ENCODE results near the gene RHO.

Gene RHO

DNA sequence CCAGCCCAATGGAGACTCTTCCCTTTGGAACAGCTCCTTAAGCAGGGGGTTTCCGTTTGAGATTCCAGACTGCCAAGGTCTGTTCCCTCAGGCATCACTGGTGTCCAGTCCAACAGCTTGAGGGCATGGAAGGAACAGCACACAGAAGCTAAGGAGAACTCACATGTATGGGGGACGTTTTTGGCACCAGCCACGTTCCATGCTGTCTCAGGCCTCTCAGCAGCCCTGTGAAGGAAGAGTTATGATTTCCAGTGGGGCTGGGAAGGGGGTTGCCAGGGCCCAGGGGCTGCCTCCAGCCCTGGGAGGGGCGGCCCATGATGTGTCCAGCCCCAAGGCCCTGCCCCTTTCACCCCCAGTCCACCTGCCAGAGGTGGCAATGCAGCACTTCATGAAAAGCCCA, 7.5 kb upstream of the RHO start:
- no peak overlapping the region for H3K27ac Mint-ChIP-seq
- no peak overlapping the region for H3K4me3 Mint-ChIP-seq
- H3K27me3 Mint-ChIP-seq (ENCODE audit: low read depth), result no peaks in the 10 kb centered on the region
- H3K9me3 Mint-ChIP-seq, result no peaks in the 10 kb centered on the region
- H3K4me1 Mint-ChIP-seq (ENCODE audit: low read depth), result no peaks in the 10 kb centered on the region
- no peak for DNase-seq (ENCODE audit: low spot score)
- H3K36me3 Mint-ChIP-seq (ENCODE audit: low read depth), result no peaks in the 10 kb centered on the region

DNA sequence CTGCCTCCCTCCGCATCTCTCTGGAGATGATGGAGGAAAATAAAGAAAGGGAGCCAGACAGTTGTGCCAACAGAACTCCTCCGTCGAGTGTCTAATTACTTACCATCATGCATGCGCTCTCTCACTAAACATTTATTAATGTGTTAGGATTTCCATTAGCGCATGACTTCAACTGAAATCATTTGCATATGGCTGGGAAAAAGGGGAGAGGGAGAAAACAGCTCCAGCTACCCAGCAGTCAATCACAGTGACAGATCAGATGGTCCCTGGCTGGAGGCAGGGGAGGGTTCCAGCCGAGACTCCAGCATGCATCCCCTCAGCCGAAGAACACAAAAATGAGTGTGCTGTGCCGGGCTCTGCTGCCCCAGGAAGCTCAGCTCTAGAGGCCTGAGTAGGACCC, 6.8 kb upstream of the RHO start:
- no peaks in the 10 kb centered on the region for H3K4me1 Mint-ChIP-seq (ENCODE audit: low read depth)
- no peak for DNase-seq (ENCODE audit: low spot score)
- H3K4me3 Mint-ChIP-seq, result no peak overlapping the region
- no peaks in the 10 kb centered on the region for H3K9me3 Mint-ChIP-seq
- H3K27me3 Mint-ChIP-seq (ENCODE audit: low read depth), result no peaks in the 10 kb centered on the region
- H3K36me3 Mint-ChIP-seq (ENCODE audit: low read depth), result no peaks in the 10 kb centered on the region
- no peak overlapping the region for H3K27ac Mint-ChIP-seq

DNA sequence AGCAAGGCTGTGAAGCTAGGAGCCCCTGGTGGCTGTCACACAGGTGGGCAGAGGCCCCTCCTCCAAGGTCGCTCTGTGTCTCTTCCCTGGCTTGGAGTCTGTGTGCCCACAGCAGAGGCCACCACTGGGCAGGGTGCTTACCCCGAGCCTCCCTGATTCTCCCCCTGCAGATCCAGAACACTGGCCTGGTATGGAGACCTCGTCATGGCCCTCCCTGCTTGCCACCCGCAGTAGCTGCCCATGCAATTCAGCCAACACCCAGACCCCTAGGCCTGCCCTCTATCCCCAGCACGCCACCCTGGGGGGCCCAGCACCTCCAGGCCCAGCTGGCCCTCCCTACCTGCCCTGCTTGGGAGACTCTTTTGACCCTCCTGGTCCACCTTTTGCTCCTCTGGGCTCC, 5.5 kb upstream of the RHO start:
- DNase-seq (ENCODE audit: low spot score), result no peak
- H3K27ac Mint-ChIP-seq, result no peak overlapping the region
- no peak overlapping the region for H3K4me3 Mint-ChIP-seq
- H3K9me3 Mint-ChIP-seq, result no peaks in the 10 kb centered on the region
- H3K4me1 Mint-ChIP-seq (ENCODE audit: low read depth), result no peaks in the 10 kb centered on the region
- no peaks in the 10 kb centered on the region for H3K36me3 Mint-ChIP-seq (ENCODE audit: low read depth)
- no peaks in the 10 kb centered on the region for H3K27me3 Mint-ChIP-seq (ENCODE audit: low read depth)

DNA sequence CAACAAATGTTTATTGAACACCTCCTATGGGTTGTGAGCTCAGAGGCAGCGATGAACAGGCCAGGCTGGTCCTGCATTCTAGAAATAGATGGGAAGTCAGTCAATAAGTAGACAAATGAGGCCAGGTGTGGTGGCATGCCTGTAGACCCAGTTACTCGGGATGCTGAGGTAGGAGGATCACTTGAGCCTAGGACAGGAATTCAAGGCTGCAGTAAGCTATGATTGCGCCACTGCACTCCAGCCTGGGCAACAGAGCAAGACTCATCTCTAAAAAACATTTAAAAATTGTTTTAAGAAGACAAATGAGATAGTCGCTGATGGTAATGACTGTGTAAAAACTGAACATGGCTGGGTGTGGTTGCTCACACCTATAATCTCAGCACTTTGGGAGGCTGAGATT, 4.4 kb upstream of the RHO start:
- no peaks in the 10 kb centered on the region for H3K9me3 Mint-ChIP-seq
- H3K4me3 Mint-ChIP-seq, result no peak overlapping the region
- H3K27ac Mint-ChIP-seq, result no peak overlapping the region
- H3K27me3 Mint-ChIP-seq (ENCODE audit: low read depth), result no peaks in the 10 kb centered on the region
- H3K4me1 Mint-ChIP-seq (ENCODE audit: low read depth), result no peaks in the 10 kb centered on the region
- no peak for DNase-seq (ENCODE audit: low spot score)
- no peaks in the 10 kb centered on the region for H3K36me3 Mint-ChIP-seq (ENCODE audit: low read depth)

DNA sequence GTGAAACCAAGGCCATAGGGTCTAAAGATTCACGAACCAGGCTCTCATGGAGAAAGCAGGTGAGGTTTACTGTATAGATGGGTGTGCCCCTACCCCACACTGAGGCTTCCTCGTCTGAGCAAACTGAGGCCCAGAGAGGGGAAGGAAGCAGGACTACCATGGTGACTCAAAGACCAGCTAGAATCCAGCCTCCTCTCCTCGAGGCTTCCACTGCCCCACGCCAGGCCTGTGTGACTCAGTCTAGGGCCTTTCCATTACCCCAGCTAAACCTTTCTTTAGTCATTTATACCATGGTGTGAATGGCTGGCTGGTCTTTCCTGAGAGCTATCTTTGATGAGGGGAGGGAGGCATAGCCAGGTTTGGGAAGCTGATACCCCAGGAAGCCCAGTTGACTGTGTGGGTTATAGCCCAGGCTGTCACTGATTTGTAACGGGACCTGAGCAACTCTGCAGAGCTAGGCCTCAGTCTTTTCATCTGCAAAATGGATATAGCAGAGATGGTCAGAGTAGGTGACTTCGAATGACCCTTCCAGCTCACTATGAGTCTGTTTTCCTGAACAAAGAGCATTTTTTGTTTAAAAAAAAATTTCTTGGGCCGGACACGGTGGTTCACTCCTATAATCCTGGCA, 3.0 kb upstream of the RHO start:
- no peak for DNase-seq (ENCODE audit: low spot score)
- H3K27ac Mint-ChIP-seq, result no peak overlapping the region

DNA sequence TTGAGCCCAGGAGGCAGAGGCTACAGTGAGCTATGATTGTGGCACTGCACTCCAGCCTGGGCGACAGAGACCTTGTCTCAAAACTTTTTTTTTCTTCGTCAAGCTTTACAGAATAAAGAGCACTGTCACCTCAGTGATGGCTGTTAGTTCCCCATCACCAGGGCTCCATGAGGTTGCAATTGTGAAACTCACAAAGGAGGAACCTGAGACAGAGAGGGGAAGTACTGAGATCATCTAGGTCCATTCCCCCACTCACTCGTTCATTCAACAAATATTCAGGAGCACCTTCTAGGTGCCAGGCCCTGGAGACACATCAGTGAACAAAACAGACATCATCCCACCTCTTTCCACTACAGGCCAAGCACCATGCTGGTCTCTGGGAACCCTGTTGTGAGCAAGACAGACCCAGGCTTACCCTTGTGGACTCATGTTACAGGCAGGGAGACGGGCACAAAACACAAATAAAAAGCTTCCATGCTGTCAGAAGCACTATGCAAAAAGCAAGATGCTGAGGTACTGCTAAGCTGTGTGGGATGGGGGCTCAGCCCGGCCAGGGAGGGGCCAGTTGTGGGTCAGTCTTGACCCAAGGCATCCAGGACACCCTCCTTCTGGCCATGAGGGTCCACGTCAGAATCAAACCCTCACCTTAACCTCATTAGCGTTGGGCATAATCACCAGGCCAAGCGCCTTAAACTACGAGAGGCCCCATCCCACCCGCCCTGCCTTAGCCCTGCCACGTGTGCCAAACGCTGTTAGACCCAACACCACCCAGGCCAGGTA, 2.1 kb upstream of the RHO start:
- Mint-ChIP-seq H3K9me3 (no peaks in the 10 kb centered on the region), H3K4me3 (no peak overlapping the region), H3K4me1 (ENCODE audit: low read depth) (no peaks in the 10 kb centered on the region), H3K27me3 (ENCODE audit: low read depth) (no peaks in the 10 kb centered on the region), H3K36me3 (ENCODE audit: low read depth) (no peaks in the 10 kb centered on the region), H3K27ac (no peak overlapping the region)
- no peak for DNase-seq (ENCODE audit: low spot score)

More for the DNA sequence above, 3.0 kb upstream of the RHO start:
- H3K9me3 Mint-ChIP-seq, result no peaks in the 10 kb centered on the region
- no peak overlapping the region for H3K4me3 Mint-ChIP-seq
- H3K36me3 Mint-ChIP-seq (ENCODE audit: low read depth), result no peaks in the 10 kb centered on the region
- H3K4me1 Mint-ChIP-seq (ENCODE audit: low read depth), result no peaks in the 10 kb centered on the region
- H3K27me3 Mint-ChIP-seq (ENCODE audit: low read depth), result no peaks in the 10 kb centered on the region

DNA sequence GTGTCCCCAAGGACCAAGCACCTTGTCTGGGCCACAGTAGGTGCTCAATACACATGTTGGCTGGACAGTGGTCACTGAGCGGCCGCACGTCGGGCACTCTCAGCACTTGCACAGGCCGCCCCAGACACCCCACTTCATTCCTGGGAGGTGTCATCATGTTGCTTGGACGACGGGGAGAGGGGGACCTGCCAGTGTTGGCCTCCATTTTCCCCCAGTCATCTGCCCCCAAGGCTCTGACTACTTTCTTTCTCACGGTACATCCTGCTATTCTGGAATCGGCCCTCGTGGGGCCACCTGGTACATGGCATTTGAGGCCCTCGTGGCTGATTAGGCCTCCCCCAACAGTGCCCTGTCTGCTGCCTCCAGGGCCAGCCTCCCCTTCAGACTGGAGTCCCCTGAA, 1.2 kb upstream of the RHO start:
- DNase-seq (ENCODE audit: low spot score), result no peak
- H3K27me3 Mint-ChIP-seq (ENCODE audit: low read depth), result no peaks in the 10 kb centered on the region
- H3K4me3 Mint-ChIP-seq, result no peak overlapping the region
- no peaks in the 10 kb centered on the region for H3K36me3 Mint-ChIP-seq (ENCODE audit: low read depth)
- no peaks in the 10 kb centered on the region for H3K4me1 Mint-ChIP-seq (ENCODE audit: low read depth)
- H3K9me3 Mint-ChIP-seq, result no peaks in the 10 kb centered on the region
- H3K27ac Mint-ChIP-seq, result no peak overlapping the region

DNA sequence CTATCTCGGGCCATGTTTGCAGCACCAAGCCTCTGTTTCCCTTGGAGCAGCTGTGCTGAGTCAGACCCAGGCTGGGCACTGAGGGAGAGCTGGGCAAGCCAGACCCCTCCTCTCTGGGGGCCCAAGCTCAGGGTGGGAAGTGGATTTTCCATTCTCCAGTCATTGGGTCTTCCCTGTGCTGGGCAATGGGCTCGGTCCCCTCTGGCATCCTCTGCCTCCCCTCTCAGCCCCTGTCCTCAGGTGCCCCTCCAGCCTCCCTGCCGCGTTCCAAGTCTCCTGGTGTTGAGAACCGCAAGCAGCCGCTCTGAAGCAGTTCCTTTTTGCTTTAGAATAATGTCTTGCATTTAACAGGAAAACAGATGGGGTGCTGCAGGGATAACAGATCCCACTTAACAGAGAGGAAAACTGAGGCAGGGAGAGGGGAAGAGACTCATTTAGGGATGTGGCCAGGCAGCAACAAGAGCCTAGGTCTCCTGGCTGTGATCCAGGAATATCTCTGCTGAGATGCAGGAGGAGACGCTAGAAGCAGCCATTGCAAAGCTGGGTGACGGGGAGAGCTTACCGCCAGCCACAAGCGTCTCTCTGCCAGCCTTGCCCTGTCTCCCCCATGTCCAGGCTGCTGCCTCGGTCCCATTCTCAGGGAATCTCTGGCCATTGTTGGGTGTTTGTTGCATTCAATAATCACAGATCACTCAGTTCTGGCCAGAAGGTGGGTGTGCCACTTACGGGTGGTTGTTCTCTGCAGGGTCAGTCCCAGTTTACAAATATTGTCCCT, 1.2 kb downstream of the RHO start:
- Mint-ChIP-seq H3K36me3 (ENCODE audit: low read depth) (no peaks in the 10 kb centered on the region), H3K9me3 (no peaks in the 10 kb centered on the region), H3K4me1 (ENCODE audit: low read depth) (no peaks in the 10 kb centered on the region), H3K27me3 (ENCODE audit: low read depth) (no peaks in the 10 kb centered on the region), H3K27ac (no peak overlapping the region), H3K4me3 (no peak overlapping the region)
- DNase-seq (ENCODE audit: low spot score), result no peak

DNA sequence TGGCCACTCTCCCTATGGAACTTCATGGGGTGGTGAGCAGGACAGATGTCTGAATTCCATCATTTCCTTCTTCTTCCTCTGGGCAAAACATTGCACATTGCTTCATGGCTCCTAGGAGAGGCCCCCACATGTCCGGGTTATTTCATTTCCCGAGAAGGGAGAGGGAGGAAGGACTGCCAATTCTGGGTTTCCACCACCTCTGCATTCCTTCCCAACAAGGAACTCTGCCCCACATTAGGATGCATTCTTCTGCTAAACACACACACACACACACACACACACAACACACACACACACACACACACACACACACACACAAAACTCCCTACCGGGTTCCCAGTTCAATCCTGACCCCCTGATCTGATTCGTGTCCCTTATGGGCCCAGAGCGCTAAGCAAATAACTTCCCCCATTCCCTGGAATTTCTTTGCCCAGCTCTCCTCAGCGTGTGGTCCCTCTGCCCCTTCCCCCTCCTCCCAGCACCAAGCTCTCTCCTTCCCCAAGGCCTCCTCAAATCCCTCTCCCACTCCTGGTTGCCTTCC, 1.9 kb downstream of the RHO start:
- Mint-ChIP-seq H3K4me3 (no peak overlapping the region), H3K4me1 (ENCODE audit: low read depth) (no peaks in the 10 kb centered on the region), H3K36me3 (ENCODE audit: low read depth) (no peaks in the 10 kb centered on the region), H3K27me3 (ENCODE audit: low read depth) (no peaks in the 10 kb centered on the region), H3K9me3 (no peaks in the 10 kb centered on the region), H3K27ac (no peak overlapping the region)
- no peak for DNase-seq (ENCODE audit: low spot score)

DNA sequence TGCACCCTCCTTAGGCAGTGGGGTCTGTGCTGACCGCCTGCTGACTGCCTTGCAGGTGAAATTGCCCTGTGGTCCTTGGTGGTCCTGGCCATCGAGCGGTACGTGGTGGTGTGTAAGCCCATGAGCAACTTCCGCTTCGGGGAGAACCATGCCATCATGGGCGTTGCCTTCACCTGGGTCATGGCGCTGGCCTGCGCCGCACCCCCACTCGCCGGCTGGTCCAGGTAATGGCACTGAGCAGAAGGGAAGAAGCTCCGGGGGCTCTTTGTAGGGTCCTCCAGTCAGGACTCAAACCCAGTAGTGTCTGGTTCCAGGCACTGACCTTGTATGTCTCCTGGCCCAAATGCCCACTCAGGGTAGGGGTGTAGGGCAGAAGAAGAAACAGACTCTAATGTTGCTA, 2.4 kb downstream of the RHO start:
- Mint-ChIP-seq H3K27ac (no peak overlapping the region), H3K9me3 (no peaks in the 10 kb centered on the region), H3K27me3 (ENCODE audit: low read depth) (no peaks in the 10 kb centered on the region)

DNA sequence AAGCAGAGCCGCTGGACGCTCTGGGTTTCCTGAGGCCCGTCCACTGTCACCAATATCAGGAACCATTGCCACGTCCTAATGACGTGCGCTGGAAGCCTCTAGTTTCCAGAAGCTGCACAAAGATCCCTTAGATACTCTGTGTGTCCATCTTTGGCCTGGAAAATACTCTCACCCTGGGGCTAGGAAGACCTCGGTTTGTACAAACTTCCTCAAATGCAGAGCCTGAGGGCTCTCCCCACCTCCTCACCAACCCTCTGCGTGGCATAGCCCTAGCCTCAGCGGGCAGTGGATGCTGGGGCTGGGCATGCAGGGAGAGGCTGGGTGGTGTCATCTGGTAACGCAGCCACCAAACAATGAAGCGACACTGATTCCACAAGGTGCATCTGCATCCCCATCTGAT, 3.3 kb downstream of the RHO start:
- H3K9me3 Mint-ChIP-seq, result no peaks in the 10 kb centered on the region
- peaks cover 2% of the 10 kb centered on the region for H3K27me3 Mint-ChIP-seq (ENCODE audit: low read depth)
- DNase-seq (ENCODE audit: low spot score), result no peak
- no peak overlapping the region for H3K27ac Mint-ChIP-seq
- H3K4me1 Mint-ChIP-seq (ENCODE audit: low read depth), result no peaks in the 10 kb centered on the region
- no peaks in the 10 kb centered on the region for H3K36me3 Mint-ChIP-seq (ENCODE audit: low read depth)
- no peak overlapping the region for H3K4me3 Mint-ChIP-seq

More for the DNA sequence above, 2.4 kb downstream of the RHO start:
- no peak for DNase-seq (ENCODE audit: low spot score)
- Mint-ChIP-seq H3K36me3 (ENCODE audit: low read depth) (no peaks in the 10 kb centered on the region), H3K4me3 (no peak overlapping the region), H3K4me1 (ENCODE audit: low read depth) (no peaks in the 10 kb centered on the region)

DNA sequence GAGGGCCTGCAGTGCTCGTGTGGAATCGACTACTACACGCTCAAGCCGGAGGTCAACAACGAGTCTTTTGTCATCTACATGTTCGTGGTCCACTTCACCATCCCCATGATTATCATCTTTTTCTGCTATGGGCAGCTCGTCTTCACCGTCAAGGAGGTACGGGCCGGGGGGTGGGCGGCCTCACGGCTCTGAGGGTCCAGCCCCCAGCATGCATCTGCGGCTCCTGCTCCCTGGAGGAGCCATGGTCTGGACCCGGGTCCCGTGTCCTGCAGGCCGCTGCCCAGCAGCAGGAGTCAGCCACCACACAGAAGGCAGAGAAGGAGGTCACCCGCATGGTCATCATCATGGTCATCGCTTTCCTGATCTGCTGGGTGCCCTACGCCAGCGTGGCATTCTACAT, 3.8 kb downstream of the RHO start:
- H3K36me3 Mint-ChIP-seq (ENCODE audit: low read depth), result no peaks in the 10 kb centered on the region
- no peak for DNase-seq (ENCODE audit: low spot score)
- no peak overlapping the region for H3K27ac Mint-ChIP-seq
- no peak overlapping the region for H3K4me3 Mint-ChIP-seq
- no peaks in the 10 kb centered on the region for H3K9me3 Mint-ChIP-seq
- peaks cover 2% of the 10 kb centered on the region for H3K27me3 Mint-ChIP-seq (ENCODE audit: low read depth)
- no peaks in the 10 kb centered on the region for H3K4me1 Mint-ChIP-seq (ENCODE audit: low read depth)

DNA sequence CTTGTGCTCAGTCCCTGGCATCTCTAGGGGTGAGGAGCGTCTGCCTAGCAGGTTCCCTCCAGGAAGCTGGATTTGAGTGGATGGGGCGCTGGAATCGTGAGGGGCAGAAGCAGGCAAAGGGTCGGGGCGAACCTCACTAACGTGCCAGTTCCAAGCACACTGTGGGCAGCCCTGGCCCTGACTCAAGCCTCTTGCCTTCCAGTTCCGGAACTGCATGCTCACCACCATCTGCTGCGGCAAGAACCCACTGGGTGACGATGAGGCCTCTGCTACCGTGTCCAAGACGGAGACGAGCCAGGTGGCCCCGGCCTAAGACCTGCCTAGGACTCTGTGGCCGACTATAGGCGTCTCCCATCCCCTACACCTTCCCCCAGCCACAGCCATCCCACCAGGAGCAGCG, 5.0 kb downstream of the RHO start:
- no peak overlapping the region for H3K4me3 Mint-ChIP-seq
- no peaks in the 10 kb centered on the region for H3K36me3 Mint-ChIP-seq (ENCODE audit: low read depth)
- H3K27ac Mint-ChIP-seq, result no peak overlapping the region
- no peaks in the 10 kb centered on the region for H3K9me3 Mint-ChIP-seq
- no peak for DNase-seq (ENCODE audit: low spot score)
- H3K27me3 Mint-ChIP-seq (ENCODE audit: low read depth), result peaks cover 2% of the 10 kb centered on the region
- no peaks in the 10 kb centered on the region for H3K4me1 Mint-ChIP-seq (ENCODE audit: low read depth)

DNA sequence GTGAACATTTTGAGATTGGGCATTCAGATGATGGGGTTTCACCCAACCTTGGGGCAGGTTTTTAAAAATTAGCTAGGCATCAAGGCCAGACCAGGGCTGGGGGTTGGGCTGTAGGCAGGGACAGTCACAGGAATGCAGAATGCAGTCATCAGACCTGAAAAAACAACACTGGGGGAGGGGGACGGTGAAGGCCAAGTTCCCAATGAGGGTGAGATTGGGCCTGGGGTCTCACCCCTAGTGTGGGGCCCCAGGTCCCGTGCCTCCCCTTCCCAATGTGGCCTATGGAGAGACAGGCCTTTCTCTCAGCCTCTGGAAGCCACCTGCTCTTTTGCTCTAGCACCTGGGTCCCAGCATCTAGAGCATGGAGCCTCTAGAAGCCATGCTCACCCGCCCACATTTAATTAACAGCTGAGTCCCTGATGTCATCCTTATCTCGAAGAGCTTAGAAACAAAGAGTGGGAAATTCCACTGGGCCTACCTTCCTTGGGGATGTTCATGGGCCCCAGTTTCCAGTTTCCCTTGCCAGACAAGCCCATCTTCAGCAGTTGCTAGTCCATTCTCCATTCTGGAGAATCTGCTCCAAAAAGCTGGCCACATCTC, 6.1 kb downstream of the RHO start:
- Mint-ChIP-seq H3K36me3 (ENCODE audit: low read depth) (no peaks in the 10 kb centered on the region), H3K27ac (no peak overlapping the region), H3K4me1 (ENCODE audit: low read depth) (no peaks in the 10 kb centered on the region), H3K9me3 (no peaks in the 10 kb centered on the region), H3K27me3 (ENCODE audit: low read depth) (peaks cover 2% of the 10 kb centered on the region), H3K4me3 (no peak overlapping the region)
- no peak for DNase-seq (ENCODE audit: low spot score)
